Osteoblast (primary cell): ENCODE measurements around the gene MYOG. TPM values are rescaled to one million over a fixed set of nuclear protein-coding genes. Genes with fewer than 3 reads are reported as not detected.

Experiments
- DNase-seq: peaks from one replicate; pipeline ENCODE4 v3.0.0; 2011; ENCODE audit warnings: low spot score, mixed read lengths; ENCODE audit not compliant: insufficient read length; ENCODE audit errors: missing footprints
- H2AFZ ChIP-seq: 2 replicates; pipeline ENCODE4 v1.6.0; 2011; ENCODE audit warnings: mild to moderate bottlenecking, low read length
- H3K27ac ChIP-seq: 2 replicates; pipeline ENCODE4 v1.5.1; 2011; ENCODE audit warnings: mild to moderate bottlenecking, low read depth, low read length, moderate library complexity
- H3K27me3 ChIP-seq: 2 replicates; pipeline ENCODE4 v1.6.0; 2012; ENCODE audit warnings: mild to moderate bottlenecking, control low read depth, inconsistent platforms, low read length, moderate library complexity; ENCODE audit not compliant: insufficient read depth
- H3K36me3 ChIP-seq: 2 replicates; pipeline ENCODE4 v1.5.1; 2011; ENCODE audit warnings: mild to moderate bottlenecking, low read length, control low read depth, moderate library complexity; ENCODE audit not compliant: insufficient read depth
- H3K4me1 ChIP-seq: 2 replicates; pipeline ENCODE4 v1.5.1; 2011; ENCODE audit warnings: mild to moderate bottlenecking, low read length, control low read depth, moderate library complexity; ENCODE audit not compliant: insufficient read depth
- H3K4me2 ChIP-seq: 2 replicates; pipeline ENCODE4 v1.6.0; 2011; ENCODE audit warnings: mild to moderate bottlenecking, low read length; ENCODE audit not compliant: insufficient read depth
- H3K4me3 ChIP-seq: fragments of 200-600 bp; sonication (generic); 3 replicates; pipeline ENCODE4 v1.5.1; 2012; ENCODE audit warnings: mild to moderate bottlenecking, low read length, inconsistent platforms; ENCODE audit not compliant: insufficient read depth
- H3K79me2 ChIP-seq: 2 replicates; pipeline ENCODE4 v1.6.0; 2012; ENCODE audit warnings: mild to moderate bottlenecking, low read length, control low read depth, inconsistent platforms; ENCODE audit not compliant: insufficient read depth
- H3K9me3 ChIP-seq: 2 replicates; pipeline ENCODE4 v1.5.1; 2011; ENCODE audit warnings: low read depth, low read length, control low read depth
- H4K20me1 ChIP-seq: 2 replicates; pipeline ENCODE4 v1.6.0; 2012; ENCODE audit warnings: mild to moderate bottlenecking, low read length, control low read depth; ENCODE audit not compliant: insufficient read depth
- CTCF ChIP-seq: IDR thresholded peaks from 2 replicates; pipeline ENCODE4 v1.5.1; 2011; ENCODE audit warnings: mild to moderate bottlenecking, low read depth, low read length, moderate library complexity; ENCODE audit errors: extremely low read depth
- total RNA-seq: library from RNA; depleted of rRNA; stranded (reverse); fragments of >200 nt; gene quantifications from 2 replicates; pipeline ENCODE4 v1.2.3, GENCODE V29; 2012

Gene MYOG
- total RNA-seq, 1 donor = not detected

GRCh38 chr1:203077367-203077766, 8.4 kb downstream of the MYOG start:
- no peak for DNase-seq
- H3K79me2 ChIP-seq = no peaks in the 10 kb centered on the region
- H3K27ac ChIP-seq = no peak overlapping the region
- no peaks in the 10 kb centered on the region for H3K4me1 ChIP-seq
- H3K4me2 ChIP-seq = no peak overlapping the region
- no peaks in the 10 kb centered on the region for H3K36me3 ChIP-seq
- TF ChIP-seq CTCF = no peak
- peaks cover 25% of the 10 kb centered on the region for H3K27me3 ChIP-seq
- H3K4me3 ChIP-seq = no peak overlapping the region
- H3K9me3 ChIP-seq = no peaks in the 10 kb centered on the region
- no peak overlapping the region for H2AFZ ChIP-seq
- H4K20me1 ChIP-seq = no peaks in the 10 kb centered on the region

GRCh38 chr1:203076031-203076511, 9.7 kb downstream of the MYOG start:
- peaks cover 13% of the 10 kb centered on the region for H3K27me3 ChIP-seq
- H3K4me3 ChIP-seq = no peak overlapping the region
- no peak for TF ChIP-seq CTCF
- H3K9me3 ChIP-seq = no peaks in the 10 kb centered on the region
- H3K4me2 ChIP-seq = no peak overlapping the region
- no peaks in the 10 kb centered on the region for H3K4me1 ChIP-seq
- H4K20me1 ChIP-seq = no peaks in the 10 kb centered on the region
- H3K27ac ChIP-seq = no peak overlapping the region
- H3K36me3 ChIP-seq = no peaks in the 10 kb centered on the region
- DNase-seq = peak; percentile 45
- H3K79me2 ChIP-seq = no peaks in the 10 kb centered on the region
- no peak overlapping the region for H2AFZ ChIP-seq

- Histone ChIP-seq H3K79me2 (no peaks in the 10 kb centered on the region), H3K9me3 (no peaks in the 10 kb centered on the region), H3K4me1 (no peaks in the 10 kb centered on the region), H3K4me2 (no peak overlapping the region), H3K27ac (no peak overlapping the region), H2AFZ (no peak overlapping the region), H3K4me3 (no peak overlapping the region), H4K20me1 (no peaks in the 10 kb centered on the region), H3K27me3 (peaks cover 7% of the 10 kb centered on the region), H3K36me3 (no peaks in the 10 kb centered on the region)
- DNase-seq = peak; percentile 18
- TF ChIP-seq CTCF = no peak
Measured at GRCh38 chr1:203075236-203076030, 10.4 kb downstream of the MYOG start.

GRCh38 chr1:203074610-203075009, 11.2 kb downstream of the MYOG start:
- peaks cover 2% of the 10 kb centered on the region for H3K27me3 ChIP-seq
- H3K4me1 ChIP-seq = no peaks in the 10 kb centered on the region
- H3K4me2 ChIP-seq = no peak overlapping the region
- H3K4me3 ChIP-seq = no peak overlapping the region
- no peaks in the 10 kb centered on the region for H3K9me3 ChIP-seq
- H3K27ac ChIP-seq = no peak overlapping the region
- H4K20me1 ChIP-seq = no peaks in the 10 kb centered on the region
- no peaks in the 10 kb centered on the region for H3K79me2 ChIP-seq
- TF ChIP-seq CTCF = no peak
- H3K36me3 ChIP-seq = no peaks in the 10 kb centered on the region
- H2AFZ ChIP-seq = no peak overlapping the region
- DNase-seq = peak; percentile 38
